K562 (cell line): Measurements from ENCODE around the gene MAGEA9B. TPM values are rescaled to one million over a fixed set of nuclear protein-coding genes. Genes with fewer than 3 reads are reported as not detected.

Experiments
- ATAC-seq: fragments of 200-7000 bp; cut with Tn5 transposase; 3 replicates; pipeline ENCODE4 v1.9.1; 2020; ENCODE audit warnings: moderate library complexity
- BruUV-seq: library from RNA; stranded (reverse); fragments of 400-500 nt; replicated peaks from 2 replicates; lab custom pipeline; 2021; lab: Mats Ljungman, UMichigan
- CTCF ChIA-PET: fragments of 300-600 bp; formaldehyde crosslinking; extraction: SDS; loops from one replicate; lab custom pipeline; 2021; ENCODE audit warnings: low intra/inter-chr PET ratio; lab: Yijun Ruan, JAX
- POLR2A ChIA-PET: fragments of 300-600, 350-650 bp; sonication (Branson Sonifier 250); formaldehyde crosslinking; extraction: SDS; loops from one replicate; lab custom pipeline; 2021; ENCODE audit warnings: antibody characterized with exemption, inconsistent platforms; lab: Yijun Ruan, JAX
- DNase-seq, 4 experiments: peaks; one replicate each; pipeline versions ENCODE4 v3.0.0 to v3.0.0-alpha.2; 2011 to 2018; ENCODE audit warnings: low spot score in 3 of 4, mixed read lengths in 3 of 4; ENCODE audit errors: extremely low read depth in 1 of 4
- FAIRE-seq: peaks from 2 replicates; lab custom pipeline; 2011; peaks lifted over from hg19 to GRCh38; lab: Jason Lieb, UNC
- H2AFZ ChIP-seq: 2 replicates; pipeline ENCODE4 v1.6.0; 2011; ENCODE audit warnings: low read depth, low read length, control low read depth, inconsistent platforms
- H3K27ac ChIP-seq: fragments of 200-600 bp; 3 replicates; pipeline ENCODE4 v1.8.0; 2011; ENCODE audit warnings: low read depth, mild to moderate bottlenecking, control low read depth, inconsistent platforms, low read length, moderate library complexity, mixed read lengths; ENCODE audit errors: extremely low read depth
- H3K27me3 ChIP-seq, 2 experiments: fragments of 300-600 bp in 1 of 2; 2 replicates in 1 of 2; 3 replicates in 1 of 2; pipeline versions ENCODE4 v1.6.0 to v1.8.0; 2011; ENCODE audit warnings: inconsistent platforms in 2 of 2, low read length in 2 of 2, mild to moderate bottlenecking in 1 of 2, mixed read lengths in 1 of 2, moderate library complexity in 1 of 2; ENCODE audit not compliant: control insufficient read depth in 2 of 2, insufficient read depth in 2 of 2
- H3K36me3 ChIP-seq: fragments of 300-600 bp; 3 replicates; pipeline ENCODE4 v1.8.0; 2011; ENCODE audit warnings: mild to moderate bottlenecking, low read length, inconsistent platforms; ENCODE audit not compliant: control insufficient read depth, insufficient read depth
- H3K4me1 ChIP-seq, 2 experiments: fragments of 200-600 bp in 1 of 2; replicated peaks in 1 of 2; 2 replicates in 1 of 2; 3 replicates in 1 of 2; pipeline versions ENCODE4 v1.5.1 to v1.8.0; 2011; ENCODE audit warnings: inconsistent platforms in 2 of 2, low read length in 2 of 2, mild to moderate bottlenecking in 1 of 2, mixed read lengths in 1 of 2, moderate library complexity in 1 of 2; ENCODE audit not compliant: control insufficient read depth in 2 of 2, insufficient read depth in 2 of 2
- H3K4me2 ChIP-seq: 2 replicates; pipeline ENCODE4 v1.6.1; 2011; ENCODE audit warnings: low read length, control low read depth, inconsistent platforms, mixed read lengths; ENCODE audit not compliant: insufficient read depth
- H3K4me3 ChIP-seq: fragments of 200-600 bp; sonication (generic), shearing (Covaris generic); 2 replicates; pipeline ENCODE4 v1.5.1; 2016; ENCODE audit warnings: control low read depth, inconsistent platforms
- H3K79me2 ChIP-seq: fragments of 200-600 bp; 3 replicates; pipeline ENCODE4 v1.8.0; 2011; ENCODE audit warnings: low read length, inconsistent platforms; ENCODE audit not compliant: control insufficient read depth, insufficient read depth
- H3K9ac ChIP-seq, 2 experiments: 2 replicates each; pipeline versions ENCODE4 v1.6.0 to v1.6.1; 2011; ENCODE audit warnings: low read depth in 2 of 2, low read length in 2 of 2, control low read depth in 1 of 2, inconsistent platforms in 1 of 2, mild to moderate bottlenecking in 1 of 2, mixed read lengths in 1 of 2; ENCODE audit not compliant: insufficient read depth in 1 of 2
- H3K9me1 ChIP-seq: one replicate; pipeline ENCODE4 v1.6.0; 2011; ENCODE audit warnings: inconsistent platforms, mild to moderate bottlenecking, low read length, moderate library complexity; ENCODE audit not compliant: control insufficient read depth, insufficient read depth
- H3K9me3 ChIP-seq: replicated peaks from 2 replicates; pipeline ENCODE4 v1.5.1; 2011; ENCODE audit warnings: low read depth, low read length, inconsistent platforms; ENCODE audit not compliant: control insufficient read depth, insufficient read depth
- H4K20me1 ChIP-seq: replicated peaks from 2 replicates; pipeline ENCODE4 v1.6.1; 2011; ENCODE audit warnings: low read length, inconsistent platforms, mixed read lengths; ENCODE audit not compliant: control insufficient read depth, insufficient read depth
- BHLHE40 ChIP-seq: IDR thresholded peaks from 2 replicates; pipeline ENCODE4 v1.6.1; 2011; ENCODE audit warnings: low read length, improper control_type of control experiment
- E2F3 ChIP-seq: fragments of 250-450 bp; sonication (Bioruptor Pico); IDR thresholded peaks from 2 replicates; pipeline ENCODE4 v1.4.0; 2020; ENCODE audit warnings: mild to moderate bottlenecking
- ETS2 ChIP-seq: IDR thresholded peaks from 2 replicates; pipeline ENCODE4 v1.6.1; 2016; ENCODE audit warnings: borderline replicate concordance, missing genetic modification characterization, mild to moderate bottlenecking, moderate library complexity, missing compliant biosample characterization; ENCODE audit not compliant: poor library complexity, severe bottlenecking
- GABPB1 ChIP-seq: sonication (generic); formaldehyde crosslinking; IDR thresholded peaks from 2 replicates; pipeline ENCODE4 v1.8.0; 2022; ENCODE audit warnings: mild to moderate bottlenecking, missing genetic modification reagents
- GABPB2 ChIP-seq: fragments of 250-450 bp; sonication (Bioruptor Pico); conservative IDR thresholded peaks from 2 replicates; pipeline ENCODE4 v1.5.1; 2021; ENCODE audit warnings: mild to moderate bottlenecking
- KLF1 ChIP-seq: fragments of 450-650 bp; IDR thresholded peaks from 2 replicates; pipeline ENCODE4 v1.6.1; 2016; ENCODE audit warnings: missing genetic modification characterization, missing compliant biosample characterization
- MAFF ChIP-seq: IDR thresholded peaks from 2 replicates; pipeline ENCODE4 v1.6.1; 2012; ENCODE audit warnings: low read length, improper control_type of control experiment
- MEF2D ChIP-seq: conservative IDR thresholded peaks from 2 replicates; pipeline ENCODE4 v1.6.1; 2016; ENCODE audit warnings: low read depth, missing genetic modification characterization, missing compliant biosample characterization
- MTF1 ChIP-seq: fragments of 250-450 bp; sonication (Bioruptor Pico); IDR thresholded peaks from 2 replicates; pipeline ENCODE4 v1.9.0; 2021; ENCODE audit warnings: moderate library complexity, mild to moderate bottlenecking, inconsistent platforms, borderline replicate concordance
- PRPF4 ChIP-seq: fragments of 200-400 bp; formaldehyde crosslinking; IDR thresholded peaks from one replicate; pipeline ENCODE4 v1.6.1; 2017; ENCODE audit warnings: low read length, low read depth, mild to moderate bottlenecking; ENCODE audit not compliant: insufficient read depth, poor library complexity, severe bottlenecking
- RUNX1 ChIP-seq: sonication (generic); IDR thresholded peaks from 2 replicates; pipeline ENCODE4 v1.6.1; 2016; ENCODE audit warnings: antibody characterized with exemption, low read depth
- SMARCC2 ChIP-seq: fragments of 450-650 bp; IDR thresholded peaks from 2 replicates; pipeline ENCODE4 v1.6.1; 2017; ENCODE audit warnings: antibody characterized with exemption, moderate library complexity, mild to moderate bottlenecking, low read depth
- XRCC5 ChIP-seq: fragments of 200-400 bp; formaldehyde crosslinking; IDR thresholded peaks from 2 replicates; pipeline ENCODE4 v1.6.1; 2017; ENCODE audit warnings: low read depth, mild to moderate bottlenecking, low read length
- ZNF175 ChIP-seq: fragments of 200-800 bp; sonication (Bioruptor generic); IDR thresholded peaks from 2 replicates; pipeline ENCODE4 v1.6.1; 2016; ENCODE audit warnings: low read depth, mild to moderate bottlenecking, missing genetic modification characterization, missing compliant biosample characterization
- ZNF511 ChIP-seq: sonication (generic); formaldehyde crosslinking; IDR thresholded peaks from 2 replicates; pipeline ENCODE4 v1.8.0; 2022; ENCODE audit warnings: mild to moderate bottlenecking, missing genetic modification reagents
- ZNF644 ChIP-seq: fragments of 200-800 bp; sonication (Bioruptor generic); IDR thresholded peaks from 2 replicates; pipeline ENCODE4 v1.6.1; 2016; ENCODE audit warnings: low read depth, missing genetic modification characterization, missing compliant biosample characterization
- WGBS: fragments of 100-300 bp; shearing (Covaris generic); methylation state at CpG from one replicate; pipeline ENCODE4 v1.1.6; 2016; ENCODE audit warnings: low coverage, mixed read lengths; ENCODE audit not compliant: insufficient coverage; ENCODE audit errors: missing lambda C conversion rate; 5-methylcytosine and 5-hydroxymethylcytosine counted together
- in situ Hi-C: fragments of 300-500 bp; cut with MboI; formaldehyde crosslinking; loops from 4 replicates; pipeline ENCODE4 v1.15.0; 2018; ENCODE audit warnings: inconsistent platforms, mixed read lengths
- intact Hi-C: fragments of 100-400 bp; cut with micrococcal nuclease; formaldehyde crosslinking; loops from 2 replicates; pipeline ENCODE4 v1.14.2; 2022
- polyA plus RNA-seq, 8 experiments: library from polyadenylated mRNA; depleted of rRNA in 4 of 8; stranded (reverse) in 5 of 8; unstranded in 3 of 8; fragments of >200 nt; fragmentation: Nextera tagmentation in 2 of 8; fragmentation: Illumina TruSeq in 1 of 8; extraction: Ambion mirVana in 2 of 8; extraction: Trizol in 1 of 8; gene quantifications; 2 replicates each; pipeline versions ENCODE4 v1.2.1 to v1.2.3, GENCODE V29; 2011 to 2014; ENCODE audit warnings: inconsistent platforms in 1 of 8, missing spikeins in 1 of 8
- total RNA-seq, 7 experiments: library from RNA; depleted of rRNA in 6 of 7; stranded (reverse); fragments of >200 nt in 6 of 7; fragmentation: Illumina TruSeq in 2 of 7; extraction: Trizol in 2 of 7; gene quantifications; 2 replicates each; pipeline versions ENCODE4 v1.2.1 to v1.2.3, GENCODE V29; 2011 to 2021; ENCODE audit warnings: low replicate concordance in 1 of 7
- TF ChIP-seq, protein P1 (sequence below): sonication (generic); formaldehyde crosslinking; IDR thresholded peaks from 2 replicates; pipeline ENCODE4 v1.8.0; 2022; ENCODE audit warnings: mild to moderate bottlenecking, missing genetic modification reagents

The MAGEA9B gene
- total and polyA plus RNA-seq, 9 of the 15 experiments (the other 6 are each of a cell fraction or from before 2014, with no cell fraction given) = 11.2 to 31.2 (median 14.1) TPM

- POLR2A ChIA-PET = no interaction called here
- Histone ChIP-seq H3K4me2 (no peak overlapping the region), H4K20me1 (no peaks in the 10 kb centered on the region), H3K9ac (no peak overlapping the region), H3K79me2 (no peaks in the 10 kb centered on the region), H3K27me3 (0 out of 5 replicates have a peak, but pooled peaks cover 0 to 4% of the 10 kb centered on the region in 2 experiments), H3K27ac (no peak overlapping the region), H3K4me1 (peaks cover 0 to 3% of the 10 kb centered on the region in 2 experiments; a peak in 2 of 5 replicates), H3K4me3 (no peak overlapping the region), H3K9me1 (no peaks in the 10 kb centered on the region), H2AFZ (peak overlapping the region; percentile 51; the same call in 1 of the 2 replicates), H3K36me3 (no peaks in the 10 kb centered on the region), H3K9me3 (no peaks in the 10 kb centered on the region)
- in situ Hi-C loops = loop anchor here (10.0 kb wide), 1 partner anchor 57 kb away; no protein-coding TSS in a partner anchor
- DNase-seq = peak in 1 of 4 experiments; percentile 1
- BruUV-seq = no TSS peak
- no peak for FAIRE-seq
- no peak for ATAC-seq
- intact Hi-C loops = no loop called here
- CTCF ChIA-PET = no interaction called here
- 48% methylated on average over 7 of the region's 7 CpGs for WGBS
- TF ChIP-seq ZNF175 (CRISPR knock-in tag) (no peak), GABPB1 (no peak), BHLHE40 (no peak), ETS2 (tag) (no peak), ZNF644 (tag) (no peak), KLF1 (tag) (no peak), XRCC5 (no peak), SMARCC2 (no peak), ZNF511 (CRISPR knock-in tag) (no peak), GABPB2 (no peak), PRPF4 (no peak), MEF2D (tag) (no peak), MTF1 (no peak), RUNX1 (no peak), E2F3 (CRISPR knock-in tag) (no peak), MAFF (no peak)
- TF ChIP-seq, protein P1, sequence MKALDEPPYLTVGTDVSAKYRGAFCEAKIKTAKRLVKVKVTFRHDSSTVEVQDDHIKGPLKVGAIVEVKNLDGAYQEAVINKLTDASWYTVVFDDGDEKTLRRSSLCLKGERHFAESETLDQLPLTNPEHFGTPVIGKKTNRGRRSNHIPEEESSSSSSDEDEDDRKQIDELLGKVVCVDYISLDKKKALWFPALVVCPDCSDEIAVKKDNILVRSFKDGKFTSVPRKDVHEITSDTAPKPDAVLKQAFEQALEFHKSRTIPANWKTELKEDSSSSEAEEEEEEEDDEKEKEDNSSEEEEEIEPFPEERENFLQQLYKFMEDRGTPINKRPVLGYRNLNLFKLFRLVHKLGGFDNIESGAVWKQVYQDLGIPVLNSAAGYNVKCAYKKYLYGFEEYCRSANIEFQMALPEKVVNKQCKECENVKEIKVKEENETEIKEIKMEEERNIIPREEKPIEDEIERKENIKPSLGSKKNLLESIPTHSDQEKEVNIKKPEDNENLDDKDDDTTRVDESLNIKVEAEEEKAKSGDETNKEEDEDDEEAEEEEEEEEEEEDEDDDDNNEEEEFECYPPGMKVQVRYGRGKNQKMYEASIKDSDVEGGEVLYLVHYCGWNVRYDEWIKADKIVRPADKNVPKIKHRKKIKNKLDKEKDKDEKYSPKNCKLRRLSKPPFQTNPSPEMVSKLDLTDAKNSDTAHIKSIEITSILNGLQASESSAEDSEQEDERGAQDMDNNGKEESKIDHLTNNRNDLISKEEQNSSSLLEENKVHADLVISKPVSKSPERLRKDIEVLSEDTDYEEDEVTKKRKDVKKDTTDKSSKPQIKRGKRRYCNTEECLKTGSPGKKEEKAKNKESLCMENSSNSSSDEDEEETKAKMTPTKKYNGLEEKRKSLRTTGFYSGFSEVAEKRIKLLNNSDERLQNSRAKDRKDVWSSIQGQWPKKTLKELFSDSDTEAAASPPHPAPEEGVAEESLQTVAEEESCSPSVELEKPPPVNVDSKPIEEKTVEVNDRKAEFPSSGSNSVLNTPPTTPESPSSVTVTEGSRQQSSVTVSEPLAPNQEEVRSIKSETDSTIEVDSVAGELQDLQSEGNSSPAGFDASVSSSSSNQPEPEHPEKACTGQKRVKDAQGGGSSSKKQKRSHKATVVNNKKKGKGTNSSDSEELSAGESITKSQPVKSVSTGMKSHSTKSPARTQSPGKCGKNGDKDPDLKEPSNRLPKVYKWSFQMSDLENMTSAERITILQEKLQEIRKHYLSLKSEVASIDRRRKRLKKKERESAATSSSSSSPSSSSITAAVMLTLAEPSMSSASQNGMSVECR = no peak
Observed at GRCh38 chrX:149571770-149572169, 15.5 kb downstream of the MAGEA9B start.
